ENCODE measurements around the gene TM4SF18. TPM values are rescaled to one million over a fixed set of nuclear protein-coding genes. Genes with fewer than 3 reads are reported as not detected.

Gene TM4SF18
- total RNA-seq, 3 donors from 2014 or later (not counting 1 experiment from before 2014, with no cell fraction given): not detected

DNA sequence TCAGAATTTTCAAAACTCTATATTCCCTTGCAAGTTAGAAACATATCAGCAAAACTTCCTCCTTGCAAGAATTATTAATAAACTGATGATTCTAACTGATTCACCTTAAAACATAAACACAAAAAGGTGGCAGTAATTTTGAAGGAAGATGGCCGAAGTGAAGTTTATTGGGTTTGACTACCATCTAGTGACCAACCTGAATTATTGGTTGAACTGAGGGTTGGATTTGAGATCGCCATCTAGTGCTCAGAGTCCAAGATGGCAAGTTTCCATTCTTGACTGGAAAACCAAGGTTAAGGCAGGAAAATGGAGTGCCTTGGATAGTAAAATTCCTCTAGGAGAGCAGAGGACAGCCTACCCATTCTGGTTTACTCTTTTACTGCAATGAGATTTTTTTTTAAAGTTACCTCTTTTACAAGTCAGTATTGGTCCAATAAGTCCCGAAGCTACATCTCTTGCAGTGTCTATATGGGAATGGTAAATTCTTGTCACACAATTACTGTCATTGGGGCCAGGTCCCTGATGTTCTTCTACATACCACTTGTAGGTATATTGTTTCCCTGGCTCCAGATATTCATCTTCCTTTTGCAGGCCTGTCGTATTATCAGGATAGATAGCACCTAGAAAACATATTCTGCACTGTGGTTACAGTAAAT, 60.2 kb downstream of the TM4SF18 start:
- 0% methylated on average over 2 of the region's 4 CpGs for WGBS (ENCODE audit: insufficient coverage)

DNA sequence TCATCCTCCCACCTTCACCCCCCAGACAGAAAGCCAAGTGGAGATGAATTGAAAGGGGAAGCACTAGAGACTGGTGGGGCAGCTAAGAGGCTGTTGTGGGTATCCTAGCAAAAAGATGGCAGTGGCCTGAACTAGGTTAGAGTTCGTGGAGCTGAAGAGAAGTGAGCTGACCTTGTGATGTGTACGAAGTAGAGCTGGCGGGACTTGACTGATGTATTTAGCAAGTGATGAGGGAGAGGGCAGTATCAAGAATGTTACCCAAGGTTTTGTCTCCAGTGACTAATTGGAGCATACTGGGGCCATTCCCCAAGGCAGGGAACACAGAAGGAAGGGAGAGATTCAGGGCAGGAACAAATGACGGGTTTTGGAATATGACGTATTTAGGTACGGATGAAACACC, 61.8 kb downstream of the TM4SF18 start:
- Histone ChIP-seq H3K4me3 (ENCODE audit: low read length) (no peak overlapping the region), H3K27ac (ENCODE audit: low read length) (no peak overlapping the region), H3K9me3 (ENCODE audit: control insufficient read depth, insufficient read depth, low read length) (no peaks in the 10 kb centered on the region), H3K27me3 (ENCODE audit: control insufficient read depth, insufficient read depth, low read length) (no peaks in the 10 kb centered on the region), H3K4me1 (ENCODE audit: control insufficient read depth, insufficient read depth, low read length) (no peaks in the 10 kb centered on the region), H3K36me3 (ENCODE audit: control insufficient read depth, insufficient read depth, low read length) (no peaks in the 10 kb centered on the region)
- ATAC-seq (no peak), DNase-seq (no peak)
- TF ChIP-seq, protein P1, sequence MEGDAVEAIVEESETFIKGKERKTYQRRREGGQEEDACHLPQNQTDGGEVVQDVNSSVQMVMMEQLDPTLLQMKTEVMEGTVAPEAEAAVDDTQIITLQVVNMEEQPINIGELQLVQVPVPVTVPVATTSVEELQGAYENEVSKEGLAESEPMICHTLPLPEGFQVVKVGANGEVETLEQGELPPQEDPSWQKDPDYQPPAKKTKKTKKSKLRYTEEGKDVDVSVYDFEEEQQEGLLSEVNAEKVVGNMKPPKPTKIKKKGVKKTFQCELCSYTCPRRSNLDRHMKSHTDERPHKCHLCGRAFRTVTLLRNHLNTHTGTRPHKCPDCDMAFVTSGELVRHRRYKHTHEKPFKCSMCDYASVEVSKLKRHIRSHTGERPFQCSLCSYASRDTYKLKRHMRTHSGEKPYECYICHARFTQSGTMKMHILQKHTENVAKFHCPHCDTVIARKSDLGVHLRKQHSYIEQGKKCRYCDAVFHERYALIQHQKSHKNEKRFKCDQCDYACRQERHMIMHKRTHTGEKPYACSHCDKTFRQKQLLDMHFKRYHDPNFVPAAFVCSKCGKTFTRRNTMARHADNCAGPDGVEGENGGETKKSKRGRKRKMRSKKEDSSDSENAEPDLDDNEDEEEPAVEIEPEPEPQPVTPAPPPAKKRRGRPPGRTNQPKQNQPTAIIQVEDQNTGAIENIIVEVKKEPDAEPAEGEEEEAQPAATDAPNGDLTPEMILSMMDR (IDR thresholded peaks at IDR 0.05): no peak
- WGBS (ENCODE audit: insufficient coverage): 93% methylated on average over 6 of the region's 6 CpGs
- intact Hi-C loops (cut with micrococcal nuclease): no loop called here
- Mint-ChIP-seq H3K4me3 (no peak overlapping the region), H3K9me3 (no peaks in the 10 kb centered on the region), H3K36me3 (no peaks in the 10 kb centered on the region), H3K27ac (no peak overlapping the region), H3K27me3 (ENCODE audit: low read depth in 2 of 2) (peaks cover 0 to 3% of the 10 kb centered on the region in 2 donors), H3K4me1 (peaks cover 2 to 8% of the 10 kb centered on the region in 2 donors)

More for the DNA sequence above, 60.2 kb downstream of the TM4SF18 start:
- TF ChIP-seq, protein P1 (IDR thresholded peaks at IDR 0.05): peak; percentile 98
- Mint-ChIP-seq H3K9me3 (no peaks in the 10 kb centered on the region), H3K4me3 (no peak overlapping the region), H3K4me1 (peaks cover 14 to 22% of the 10 kb centered on the region in 2 donors), H3K27me3 (ENCODE audit: low read depth in 2 of 2) (peaks cover 0 to 3% of the 10 kb centered on the region in 2 donors), H3K27ac (no peak overlapping the region), H3K36me3 (no peaks in the 10 kb centered on the region)
- H3K4me1 ChIP-seq (ENCODE audit: control insufficient read depth, insufficient read depth, low read length): peaks cover 6% of the 10 kb centered on the region
- intact Hi-C loops (cut with micrococcal nuclease): loop anchor here (1.0 kb wide), 3 partner anchors 153 to 412 kb away; no protein-coding TSS in a partner anchor
- H3K27ac ChIP-seq (ENCODE audit: low read length): no peak overlapping the region
- ATAC-seq (peak; percentile 77 to 86 (median 81)), DNase-seq (peak in 1 of 2 donors; percentile 84)
- H3K4me3 ChIP-seq (ENCODE audit: low read length): no peak overlapping the region
- H3K27me3 ChIP-seq (ENCODE audit: control insufficient read depth, insufficient read depth, low read length): no peaks in the 10 kb centered on the region
- no peaks in the 10 kb centered on the region for H3K36me3 ChIP-seq (ENCODE audit: control insufficient read depth, insufficient read depth, low read length)
- no peaks in the 10 kb centered on the region for H3K9me3 ChIP-seq (ENCODE audit: control insufficient read depth, insufficient read depth, low read length)

DNA sequence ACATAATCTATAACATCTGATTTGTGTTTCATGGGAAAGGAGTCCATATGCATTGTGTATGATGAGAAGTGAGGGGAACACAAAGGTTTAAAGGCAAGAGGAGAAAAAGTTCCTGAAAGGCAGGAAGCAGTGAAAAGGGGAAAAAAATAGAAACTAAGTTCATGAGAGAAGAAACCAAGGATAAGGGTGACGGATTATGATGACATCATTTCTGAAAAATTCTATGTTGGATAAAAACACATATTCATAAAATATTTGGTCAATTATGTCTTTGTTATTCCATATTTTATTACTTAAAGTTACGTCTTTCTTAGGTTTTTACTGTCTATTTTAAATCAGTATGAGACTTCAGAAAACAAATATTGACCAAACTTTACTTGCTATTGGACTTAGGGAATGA, 63.3 kb downstream of the TM4SF18 start:
- no peaks in the 10 kb centered on the region for H3K9me3 ChIP-seq (ENCODE audit: control insufficient read depth, insufficient read depth, low read length)
- H3K27ac ChIP-seq (ENCODE audit: low read length): no peak overlapping the region
- H3K4me3 ChIP-seq (ENCODE audit: low read length): no peak overlapping the region
- intact Hi-C loops (cut with micrococcal nuclease): no loop called here
- no peaks in the 10 kb centered on the region for H3K27me3 ChIP-seq (ENCODE audit: control insufficient read depth, insufficient read depth, low read length)
- Mint-ChIP-seq H3K27me3 (ENCODE audit: low read depth in 2 of 2) (peaks cover 0 to 3% of the 10 kb centered on the region in 2 donors), H3K9me3 (no peaks in the 10 kb centered on the region), H3K36me3 (no peaks in the 10 kb centered on the region), H3K4me3 (no peak overlapping the region), H3K27ac (no peak overlapping the region), H3K4me1 (no peaks in the 10 kb centered on the region)
- no peak for ATAC-seq
- DNase-seq: no peak
- TF ChIP-seq, protein P1 (IDR thresholded peaks at IDR 0.05): no peak
- no peaks in the 10 kb centered on the region for H3K4me1 ChIP-seq (ENCODE audit: control insufficient read depth, insufficient read depth, low read length)
- no CpG with 5 or more reads among the region's 2 CpGs for WGBS (ENCODE audit: insufficient coverage)
- H3K36me3 ChIP-seq (ENCODE audit: control insufficient read depth, insufficient read depth, low read length): no peaks in the 10 kb centered on the region

DNA sequence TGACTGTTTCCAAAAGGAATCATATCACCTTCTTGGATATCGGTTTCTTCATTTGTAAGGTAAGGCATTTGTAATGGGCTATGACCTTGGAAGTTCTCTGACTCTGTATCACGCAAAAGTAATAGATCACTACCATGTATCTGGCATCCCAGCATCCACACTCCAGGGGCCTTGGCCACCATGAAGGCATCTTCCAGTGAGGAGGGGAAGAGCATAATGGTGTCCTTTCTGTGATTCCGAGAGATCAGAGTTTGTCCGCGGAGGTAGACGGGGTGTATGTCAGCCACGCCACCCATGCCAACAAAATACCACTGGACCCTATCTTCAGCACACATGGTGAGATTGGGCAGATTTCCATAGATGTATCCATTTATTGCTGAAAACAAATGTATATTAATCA, 63.7 kb downstream of the TM4SF18 start:
- Mint-ChIP-seq H3K36me3 (no peaks in the 10 kb centered on the region), H3K27me3 (ENCODE audit: low read depth in 2 of 2) (peaks cover 0 to 3% of the 10 kb centered on the region in 2 donors), H3K27ac (no peak overlapping the region), H3K4me1 (no peaks in the 10 kb centered on the region), H3K4me3 (no peak overlapping the region), H3K9me3 (no peaks in the 10 kb centered on the region)
- Histone ChIP-seq H3K4me3 (ENCODE audit: low read length) (no peak overlapping the region), H3K27me3 (ENCODE audit: control insufficient read depth, insufficient read depth, low read length) (no peaks in the 10 kb centered on the region), H3K27ac (ENCODE audit: low read length) (no peak overlapping the region), H3K4me1 (ENCODE audit: control insufficient read depth, insufficient read depth, low read length) (no peaks in the 10 kb centered on the region), H3K9me3 (ENCODE audit: control insufficient read depth, insufficient read depth, low read length) (no peaks in the 10 kb centered on the region), H3K36me3 (ENCODE audit: control insufficient read depth, insufficient read depth, low read length) (no peaks in the 10 kb centered on the region)
- ATAC-seq (no peak), DNase-seq (no peak)
- TF ChIP-seq, protein P1 (IDR thresholded peaks at IDR 0.05): no peak
- 100% methylated on average over 6 of the region's 7 CpGs for WGBS (ENCODE audit: insufficient coverage)
- intact Hi-C loops (cut with micrococcal nuclease): no loop called here

Measured in natural killer cell (primary cell).